ENCODE measurements around the gene TLK2.

- TF ChIP-seq CTCF (IDR thresholded peaks at IDR 0.05) (no peak), POLR2A (IDR thresholded peaks at IDR 0.05) (no peak), EP300 (IDR thresholded peaks at IDR 0.05) (no peak)
Observed at GRCh38 chr17:62661337-62661736, 182.7 kb downstream of the TLK2 start.
